Smooth muscle cell (in vitro differentiated cells): ENCODE data around the gene C11orf21. TPM values are rescaled to one million over a fixed set of nuclear protein-coding genes. Genes with fewer than 3 reads are reported as not detected.

Experiments used
- DNase-seq: peaks from one replicate; lab custom pipeline; 2025; ENCODE audit not compliant: unreplicated experiment; lab: John Stamatoyannopoulos, UW
- H2AFZ ChIP-seq: fragments of 200-600 bp; sonication (generic); 2 replicates; pipeline ENCODE4 v1.6.0; 2016; ENCODE audit warnings: antibody characterized with exemption, low read depth, mild to moderate bottlenecking
- H3F3A ChIP-seq: fragments of 200-600 bp; sonication (generic); 2 replicates; pipeline ENCODE4 v1.6.0; 2017; ENCODE audit warnings: antibody characterized with exemption, low read depth
- H3K27ac ChIP-seq: fragments of 200-600 bp; sonication (generic); 2 replicates; pipeline ENCODE4 v1.5.1; 2016; ENCODE audit warnings: low read depth, mild to moderate bottlenecking
- H3K27me3 ChIP-seq: fragments of 200-600 bp; sonication (generic); 2 replicates; pipeline ENCODE4 v1.6.1; 2016; ENCODE audit warnings: low read depth, mild to moderate bottlenecking
- H3K36me3 ChIP-seq: fragments of 200-600 bp; sonication (generic); 2 replicates; pipeline ENCODE4 v1.5.1; 2016; ENCODE audit warnings: low read depth
- H3K4me1 ChIP-seq: fragments of 200-600 bp; sonication (generic); 2 replicates; pipeline ENCODE4 v1.5.1; 2016; ENCODE audit warnings: low read depth
- H3K4me2 ChIP-seq: fragments of 200-600 bp; sonication (generic); 2 replicates; pipeline ENCODE4 v1.6.0; 2016; ENCODE audit warnings: mild to moderate bottlenecking
- H3K4me3 ChIP-seq: fragments of 200-600 bp; sonication (generic); 2 replicates; pipeline ENCODE4 v1.5.1; 2016; ENCODE audit warnings: mild to moderate bottlenecking
- H3K79me2 ChIP-seq: fragments of 200-600 bp; sonication (generic); 2 replicates; pipeline ENCODE4 v1.6.0; 2016; ENCODE audit warnings: low read depth, mild to moderate bottlenecking
- H3K9ac ChIP-seq: fragments of 200-600 bp; sonication (generic); 2 replicates; pipeline ENCODE4 v1.6.0; 2016; ENCODE audit warnings: low read depth
- H3K9me3 ChIP-seq: fragments of 200-600 bp; sonication (generic); replicated peaks from 2 replicates; pipeline ENCODE4 v1.5.1; 2016; ENCODE audit warnings: low read depth
- H4K20me1 ChIP-seq: fragments of 200-600 bp; sonication (generic); 2 replicates; pipeline ENCODE4 v1.6.0; 2016; ENCODE audit warnings: low read depth
- CTCF ChIP-seq: fragments of 200-600 bp; sonication (generic); IDR thresholded peaks from 2 replicates; pipeline ENCODE4 v1.5.1; 2017; ENCODE audit warnings: borderline replicate concordance, mild to moderate bottlenecking, antibody characterized with exemption; ENCODE audit not compliant: insufficient read depth, poor library complexity, severe bottlenecking
- whole genome bisulfite sequencing: methylation state at CpG from one replicate; pipeline ENCODE4 v1.1.7; 2016; ENCODE audit warnings: low lambda C conversion rate; 5-methylcytosine and 5-hydroxymethylcytosine counted together
- polyA plus RNA-seq: library from polyadenylated mRNA; unstranded; fragments of >200 nt; fragmentation: Nextera tagmentation; extraction: Ambion mirVana; gene quantifications from 2 replicates; pipeline ENCODE4 v1.2.1, GENCODE V29; 2016
- total RNA-seq: library from RNA; depleted of rRNA; stranded (reverse); fragments of >200 nt; gene quantifications from 2 replicates; pipeline ENCODE4 v1.2.3, GENCODE V29; 2014

C11orf21 gene
- total and polyA plus RNA-seq, 2 experiments from 2014 or later, result not detected

GRCh38 chr11:2271327-2272227, 30.1 kb downstream of the C11orf21 start:
- H3F3A ChIP-seq, result no peaks in the 10 kb centered on the region
- no peak overlapping the region for H3K4me3 ChIP-seq
- no peak for DNase-seq
- H3K79me2 ChIP-seq, result no peaks in the 10 kb centered on the region
- no peak overlapping the region for H3K9ac ChIP-seq
- no peak for TF ChIP-seq CTCF
- no peak overlapping the region for H3K4me2 ChIP-seq
- 52% methylated on average over 29 of the region's 45 CpGs for WGBS
- no peaks in the 10 kb centered on the region for H3K9me3 ChIP-seq
- no peak overlapping the region for H3K27ac ChIP-seq
- H3K36me3 ChIP-seq, result no peaks in the 10 kb centered on the region
- H3K27me3 ChIP-seq, result peaks cover 78% of the 10 kb centered on the region
- H2AFZ ChIP-seq, result no peak overlapping the region
- H4K20me1 ChIP-seq, result no peaks in the 10 kb centered on the region
- H3K4me1 ChIP-seq, result peaks cover 4% of the 10 kb centered on the region

- Histone ChIP-seq H3K9me3 (no peaks in the 10 kb centered on the region), H3K79me2 (no peaks in the 10 kb centered on the region), H3F3A (no peaks in the 10 kb centered on the region), H3K4me3 (no peak overlapping the region), H3K4me1 (peaks cover 4% of the 10 kb centered on the region), H3K4me2 (peak overlapping the region; percentile 93), H4K20me1 (no peaks in the 10 kb centered on the region), H3K9ac (no peak overlapping the region), H3K36me3 (no peaks in the 10 kb centered on the region), H3K27me3 (peaks cover 78% of the 10 kb centered on the region), H3K27ac (no peak overlapping the region), H2AFZ (no peak overlapping the region)
- TF ChIP-seq CTCF, result no peak
- WGBS, result 26% methylated on average over 24 of the region's 28 CpGs
- DNase-seq, result no peak
Measured at GRCh38 chr11:2271077-2271326, 30.7 kb downstream of the C11orf21 start.

GRCh38 chr11:2270322-2271076, 31.2 kb downstream of the C11orf21 start, which contains the start of gene ASCL2:
TSS of gene ASCL2 (minus strand) at chr11:2270588. CDS start at chr11:2270332, 256 bp downstream.
- H2AFZ ChIP-seq, result peak within 1 kb of the TSS; percentile 75
- H4K20me1 ChIP-seq, result no peaks in the 10 kb centered on the region
- no peak for TF ChIP-seq CTCF
- no peaks in the 10 kb centered on the region for H3K79me2 ChIP-seq
- peak within 1 kb of the TSS; percentile 51 for H3K4me3 ChIP-seq
- no peak for DNase-seq
- H3K27ac ChIP-seq, result no peak within 1 kb of the TSS
- no peak within 1 kb of the TSS for H3K9ac ChIP-seq
- WGBS, result 20% methylated on average over 61 of the region's 89 CpGs
- no peaks in the 10 kb centered on the region for H3K9me3 ChIP-seq
- H3F3A ChIP-seq, result no peaks in the 10 kb centered on the region
- H3K4me1 ChIP-seq, result peaks cover 4% of the 10 kb centered on the region
- H3K4me2 ChIP-seq, result peak within 1 kb of the TSS; percentile 93
- H3K36me3 ChIP-seq, result no peaks in the 10 kb centered on the region
- peaks cover 79% of the 10 kb centered on the region for H3K27me3 ChIP-seq
